ENCODE measurements around the gene TOM1L1.

The TOM1L1 gene

DNA sequence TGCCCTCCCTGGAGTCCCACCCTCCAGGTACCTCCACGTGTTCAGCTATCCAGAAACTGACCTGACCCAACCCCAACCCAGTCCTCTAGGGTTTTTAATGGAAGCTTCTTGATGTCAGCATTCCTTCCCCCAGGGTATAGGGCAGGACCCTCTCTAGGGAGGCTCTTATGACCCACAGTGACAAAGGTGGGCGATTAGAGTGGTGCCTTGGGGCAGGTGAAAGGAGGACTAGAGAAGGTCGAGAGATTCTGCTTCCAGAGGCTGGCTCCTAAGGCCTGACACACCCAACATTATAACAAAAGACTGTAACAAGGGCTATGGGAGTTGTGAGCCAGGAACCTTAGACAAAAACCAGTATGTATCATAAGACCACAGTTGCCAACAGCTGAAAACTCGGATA lies 50.6 kb downstream of the TOM1L1 start:
- H3K4me1 ChIP-seq (ENCODE audit: control insufficient read depth, insufficient read depth, low read length) = no peaks in the 10 kb centered on the region
- no peaks in the 10 kb centered on the region for H3K27me3 ChIP-seq (ENCODE audit: control insufficient read depth, insufficient read depth, low read length)
- H3K9me3 ChIP-seq (ENCODE audit: control insufficient read depth, insufficient read depth, low read length) = no peaks in the 10 kb centered on the region
- peaks cover 19% of the 10 kb centered on the region for H3K36me3 ChIP-seq (ENCODE audit: control insufficient read depth, insufficient read depth, low read length)
- no peak overlapping the region for H3K9ac ChIP-seq (ENCODE audit: low read depth, low read length)
- no peak overlapping the region for H3K4me3 ChIP-seq (ENCODE audit: low read depth, low read length)

DNA sequence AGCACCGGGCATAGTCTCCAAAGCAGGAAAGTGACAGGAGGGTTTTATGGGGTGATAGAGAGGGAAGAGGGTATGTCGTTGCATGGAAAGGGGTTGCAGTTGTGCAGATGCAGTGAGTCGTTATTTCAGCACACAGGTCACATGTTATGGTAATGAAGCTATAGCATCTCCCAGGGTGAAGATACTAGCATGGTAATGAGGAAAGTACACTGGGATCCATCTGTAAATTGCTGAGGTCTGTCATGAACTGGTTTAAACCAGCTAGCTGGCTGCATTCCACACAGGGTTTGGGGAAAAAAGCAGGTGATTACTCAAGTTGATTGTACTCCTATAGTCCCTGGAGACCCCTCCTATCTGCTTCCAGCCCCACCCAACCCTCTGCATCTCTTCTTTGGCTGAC lies 56.1 kb downstream of the TOM1L1 start:
- Histone ChIP-seq H3K9ac (ENCODE audit: low read depth, low read length) (no peak overlapping the region), H3K36me3 (ENCODE audit: control insufficient read depth, insufficient read depth, low read length) (peaks cover 22% of the 10 kb centered on the region), H3K4me3 (ENCODE audit: low read depth, low read length) (no peak overlapping the region), H3K27me3 (ENCODE audit: control insufficient read depth, insufficient read depth, low read length) (no peaks in the 10 kb centered on the region), H3K9me3 (ENCODE audit: control insufficient read depth, insufficient read depth, low read length) (no peaks in the 10 kb centered on the region), H3K4me1 (ENCODE audit: control insufficient read depth, insufficient read depth, low read length) (peaks cover 2% of the 10 kb centered on the region)

DNA sequence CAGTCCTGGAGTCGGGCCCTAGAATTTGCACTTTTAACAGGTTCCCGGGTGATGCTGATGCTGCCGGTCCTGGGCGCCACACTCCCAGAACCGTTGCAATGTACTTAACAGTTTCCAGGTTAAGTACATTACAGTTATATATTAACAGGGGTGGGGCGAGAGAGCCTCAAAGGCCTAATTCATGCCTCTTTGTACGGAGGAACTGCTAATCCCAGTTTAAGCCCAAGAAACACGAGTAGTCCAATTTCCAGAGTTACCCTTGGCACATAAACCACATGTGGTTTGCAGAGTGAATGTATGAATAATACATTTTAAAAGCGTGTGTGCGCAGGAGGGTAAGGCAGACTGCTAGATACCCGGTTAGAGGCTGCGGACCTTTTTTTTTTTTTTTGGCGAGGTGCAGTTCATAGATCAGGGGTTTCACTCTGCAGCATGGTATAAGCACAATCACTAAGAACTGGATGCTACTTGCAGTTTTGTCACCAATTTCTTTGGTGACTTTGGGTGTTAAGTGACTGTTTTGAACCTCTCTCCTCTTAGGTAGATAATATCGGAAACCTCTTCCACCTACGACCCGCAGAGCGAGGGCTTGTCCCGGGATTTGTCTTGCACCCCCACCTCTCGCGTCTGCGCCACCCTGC lies 67.1 kb downstream of the TOM1L1 start:
- peak overlapping the region; percentile 96 for H3K9ac ChIP-seq (ENCODE audit: low read depth, low read length)
- no peaks in the 10 kb centered on the region for H3K36me3 ChIP-seq (ENCODE audit: control insufficient read depth, insufficient read depth, low read length)
- H3K4me3 ChIP-seq (ENCODE audit: low read depth, low read length) = peak overlapping the region; percentile 97
- peaks cover 3% of the 10 kb centered on the region for H3K4me1 ChIP-seq (ENCODE audit: control insufficient read depth, insufficient read depth, low read length)
- no peaks in the 10 kb centered on the region for H3K9me3 ChIP-seq (ENCODE audit: control insufficient read depth, insufficient read depth, low read length)
- no peaks in the 10 kb centered on the region for H3K27me3 ChIP-seq (ENCODE audit: control insufficient read depth, insufficient read depth, low read length)

DNA sequence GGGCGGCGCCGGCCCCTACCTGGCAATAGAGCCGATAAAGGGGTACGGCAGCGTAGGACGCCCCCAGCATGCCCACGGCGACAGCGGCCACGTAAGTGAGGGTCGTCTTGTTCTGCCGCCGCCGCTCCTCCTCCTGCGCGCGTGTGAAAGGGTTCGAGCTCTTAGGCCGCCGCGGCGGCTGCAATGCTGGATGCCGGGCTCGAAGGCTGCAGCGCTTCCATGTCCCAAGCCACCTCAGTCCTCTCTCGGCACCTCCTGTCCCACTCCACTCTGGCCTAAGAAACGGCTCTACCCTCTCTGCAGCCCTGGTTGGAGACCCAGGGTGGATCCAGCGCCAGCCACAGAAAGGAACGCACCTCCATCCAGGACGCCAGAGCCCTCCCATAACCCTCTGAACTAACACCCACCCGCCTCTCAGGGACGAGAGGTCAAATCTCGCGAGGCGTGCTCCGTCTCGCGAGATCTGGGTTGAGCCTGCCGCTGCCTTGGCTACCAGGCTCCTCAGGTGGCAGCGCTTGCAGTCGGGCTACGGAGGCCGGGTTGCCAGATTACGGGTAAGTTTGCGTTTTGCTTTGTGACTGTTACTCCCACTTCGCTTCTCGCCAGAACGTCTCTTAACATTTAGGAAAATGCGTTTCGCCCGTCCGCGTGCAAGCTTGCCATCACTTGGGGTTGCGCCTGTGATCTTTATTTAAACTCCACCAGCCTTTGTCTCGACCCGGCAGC lies 67.8 kb downstream of the TOM1L1 start, which contains the start of the genes COX11 and STXBP4:
COX11 (minus strand) TSS at position 393 of the 726 bp plus-strand sequence; CDS start at position 385, 8 bp downstream.
STXBP4 (plus strand) TSS at position 504 of the 726 bp plus-strand sequence. CDS start 17,455 bp downstream, outside the sequence.
- Histone ChIP-seq H3K9me3 (ENCODE audit: control insufficient read depth, insufficient read depth, low read length) (no peaks in the 10 kb centered on the region), H3K4me1 (ENCODE audit: control insufficient read depth, insufficient read depth, low read length) (peaks cover 3% of the 10 kb centered on the region), H3K9ac (ENCODE audit: low read depth, low read length) (peak within 1 kb of the TSS; percentile 96), H3K27me3 (ENCODE audit: control insufficient read depth, insufficient read depth, low read length) (no peaks in the 10 kb centered on the region), H3K36me3 (ENCODE audit: control insufficient read depth, insufficient read depth, low read length) (no peaks in the 10 kb centered on the region), H3K4me3 (ENCODE audit: low read depth, low read length) (peak within 1 kb of the TSS; percentile 97)

DNA sequence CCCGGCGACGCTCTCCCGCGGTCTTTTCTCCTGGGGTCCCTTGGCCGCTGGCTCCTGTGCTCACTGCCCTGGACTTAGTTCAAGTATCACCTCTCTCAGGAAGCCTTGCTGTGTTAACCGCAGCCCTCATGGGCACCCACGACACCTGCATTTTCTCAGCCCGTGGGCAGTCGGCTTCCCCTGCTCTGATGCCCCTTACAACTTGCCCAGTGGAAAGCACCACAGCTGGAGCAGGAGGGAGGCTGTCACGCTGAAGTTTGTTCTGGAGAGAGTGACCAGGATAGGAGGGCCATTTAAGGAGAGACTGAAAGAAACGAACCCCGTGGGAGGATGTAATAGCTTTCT lies 68.3 kb downstream of the TOM1L1 start:
- Histone ChIP-seq H3K36me3 (ENCODE audit: control insufficient read depth, insufficient read depth, low read length) (no peaks in the 10 kb centered on the region), H3K9ac (ENCODE audit: low read depth, low read length) (peak overlapping the region; percentile 74)

DNA sequence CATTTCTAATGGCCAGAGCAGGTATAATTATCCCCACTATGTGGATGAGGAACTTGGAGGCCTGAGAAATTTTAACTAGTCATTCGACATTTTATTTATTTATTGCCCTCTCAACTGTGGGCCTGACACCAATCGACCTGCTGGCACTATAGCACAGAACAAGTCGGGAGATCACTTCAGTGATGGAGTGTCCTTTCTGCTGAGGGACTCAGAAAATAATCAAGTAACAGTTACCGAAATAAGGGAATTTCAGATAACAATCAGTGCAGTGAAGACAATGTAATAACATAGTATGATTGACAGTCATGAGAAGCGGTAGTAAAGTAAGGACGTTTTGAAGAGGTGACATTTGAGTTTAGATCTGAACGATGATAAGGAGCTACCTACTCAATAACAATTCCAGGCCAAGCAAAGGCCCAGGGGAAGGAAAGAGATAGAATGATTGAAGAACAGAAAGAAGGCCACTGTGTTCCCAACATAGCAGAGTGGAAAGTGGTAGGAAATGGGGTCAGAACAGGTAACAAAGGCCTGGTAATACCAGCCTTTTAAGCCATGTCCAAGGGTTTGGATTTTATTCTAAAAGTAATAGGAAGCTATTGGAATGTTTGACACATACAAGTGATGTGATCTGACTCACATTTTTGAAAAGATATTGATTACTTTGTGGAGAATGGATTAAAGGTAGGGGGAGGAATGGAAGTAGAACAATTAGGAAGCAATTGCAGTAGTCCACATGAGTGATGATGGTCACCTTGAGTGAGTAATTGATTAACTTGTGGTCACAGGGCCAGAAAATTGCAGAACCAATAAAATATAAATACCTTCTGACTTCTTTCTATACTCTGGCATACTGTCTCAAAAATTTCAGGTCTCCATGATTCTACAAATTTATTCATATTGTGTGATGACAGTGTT lies 69.3 kb downstream of the TOM1L1 start:
- peaks cover 3% of the 10 kb centered on the region for H3K4me1 ChIP-seq (ENCODE audit: control insufficient read depth, insufficient read depth, low read length)
- H3K36me3 ChIP-seq (ENCODE audit: control insufficient read depth, insufficient read depth, low read length) = no peaks in the 10 kb centered on the region
- H3K4me3 ChIP-seq (ENCODE audit: low read depth, low read length) = peak overlapping the region; percentile 97
- no peak overlapping the region for H3K9ac ChIP-seq (ENCODE audit: low read depth, low read length)
- H3K27me3 ChIP-seq (ENCODE audit: control insufficient read depth, insufficient read depth, low read length) = no peaks in the 10 kb centered on the region
- H3K9me3 ChIP-seq (ENCODE audit: control insufficient read depth, insufficient read depth, low read length) = no peaks in the 10 kb centered on the region

More for the DNA sequence above, 68.3 kb downstream of the TOM1L1 start:
- peak overlapping the region; percentile 97 for H3K4me3 ChIP-seq (ENCODE audit: low read depth, low read length)
- H3K9me3 ChIP-seq (ENCODE audit: control insufficient read depth, insufficient read depth, low read length) = no peaks in the 10 kb centered on the region
- peaks cover 3% of the 10 kb centered on the region for H3K4me1 ChIP-seq (ENCODE audit: control insufficient read depth, insufficient read depth, low read length)
- H3K27me3 ChIP-seq (ENCODE audit: control insufficient read depth, insufficient read depth, low read length) = no peaks in the 10 kb centered on the region

DNA sequence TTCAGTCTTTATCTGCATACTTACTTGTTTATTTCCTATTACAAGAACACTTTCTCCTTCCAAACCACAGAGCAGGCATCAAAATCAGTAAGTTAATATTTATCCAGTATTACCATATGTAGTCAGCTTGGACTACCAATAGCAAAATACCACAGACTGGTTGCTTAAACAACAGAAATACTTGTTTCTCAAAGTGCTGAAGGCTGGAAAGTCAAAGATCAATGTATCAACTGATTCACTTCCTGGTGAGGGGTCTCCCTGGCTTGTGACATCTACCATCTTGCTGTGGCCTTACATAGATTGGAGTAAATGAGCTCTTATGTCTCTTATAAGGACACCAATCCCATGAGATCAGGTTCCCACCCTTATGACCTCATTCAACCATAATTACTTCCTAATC lies 70.5 kb downstream of the TOM1L1 start:
- Histone ChIP-seq H3K9me3 (ENCODE audit: control insufficient read depth, insufficient read depth, low read length) (no peaks in the 10 kb centered on the region), H3K4me3 (ENCODE audit: low read depth, low read length) (no peak overlapping the region), H3K36me3 (ENCODE audit: control insufficient read depth, insufficient read depth, low read length) (no peaks in the 10 kb centered on the region), H3K9ac (ENCODE audit: low read depth, low read length) (no peak overlapping the region), H3K27me3 (ENCODE audit: control insufficient read depth, insufficient read depth, low read length) (no peaks in the 10 kb centered on the region), H3K4me1 (ENCODE audit: control insufficient read depth, insufficient read depth, low read length) (peaks cover 3% of the 10 kb centered on the region)

DNA sequence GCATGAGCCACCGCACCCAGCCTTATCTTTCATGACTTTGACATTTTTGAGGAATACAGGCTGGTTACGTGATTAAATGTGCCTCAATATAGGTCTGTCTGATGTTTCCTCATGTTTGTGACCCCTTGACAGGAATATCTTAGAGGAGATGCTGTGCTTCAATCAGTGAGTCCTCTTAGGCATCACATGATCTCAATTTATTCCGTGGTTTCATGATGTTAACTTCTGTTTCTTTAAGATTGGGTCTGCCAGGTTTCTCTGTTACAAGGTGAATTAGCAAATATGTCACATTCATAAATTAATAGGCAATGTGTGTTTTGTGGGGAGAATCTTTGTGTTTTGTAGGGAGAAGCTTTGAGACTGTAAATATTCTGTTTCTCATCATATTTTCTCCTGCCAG lies 71.2 kb downstream of the TOM1L1 start:
- Histone ChIP-seq H3K4me3 (ENCODE audit: low read depth, low read length) (no peak overlapping the region), H3K9me3 (ENCODE audit: control insufficient read depth, insufficient read depth, low read length) (no peaks in the 10 kb centered on the region), H3K9ac (ENCODE audit: low read depth, low read length) (no peak overlapping the region), H3K4me1 (ENCODE audit: control insufficient read depth, insufficient read depth, low read length) (peaks cover 3% of the 10 kb centered on the region), H3K36me3 (ENCODE audit: control insufficient read depth, insufficient read depth, low read length) (no peaks in the 10 kb centered on the region), H3K27me3 (ENCODE audit: control insufficient read depth, insufficient read depth, low read length) (no peaks in the 10 kb centered on the region)

DNA sequence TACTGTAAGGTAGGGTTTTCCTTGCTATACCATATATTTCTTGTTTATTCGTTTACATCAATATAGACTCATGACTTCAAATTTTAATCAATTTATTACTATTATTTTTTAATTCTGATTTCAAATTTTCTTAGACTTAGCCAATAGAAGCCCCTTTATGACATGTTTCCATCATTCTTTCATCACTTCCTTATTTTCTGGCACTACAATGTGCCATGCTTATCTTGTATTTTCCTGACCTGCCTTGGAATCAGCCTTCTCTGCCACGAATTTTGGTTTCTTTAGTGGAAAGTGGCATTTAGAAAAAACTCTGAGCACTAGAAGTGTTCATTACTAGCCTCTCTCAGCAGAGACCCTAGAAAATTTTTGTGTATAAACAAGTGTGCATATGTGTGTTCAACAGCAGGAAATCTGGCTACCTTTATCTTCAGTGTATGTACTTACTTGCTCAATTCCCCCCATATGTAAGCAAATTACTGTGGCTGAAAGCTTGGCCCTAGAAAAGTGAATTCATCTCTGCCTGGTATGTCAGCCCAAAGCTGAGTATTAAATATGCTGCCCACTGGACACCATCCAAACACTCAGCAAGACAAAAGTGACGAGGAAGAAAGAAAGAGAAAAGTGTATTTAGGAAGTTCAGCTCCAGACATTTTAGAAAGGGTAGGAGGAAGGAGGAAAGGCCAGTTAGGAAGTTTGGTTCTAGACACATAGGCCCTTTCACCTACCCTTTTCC lies 71.9 kb downstream of the TOM1L1 start:
- no peaks in the 10 kb centered on the region for H3K9me3 ChIP-seq (ENCODE audit: control insufficient read depth, insufficient read depth, low read length)
- no peaks in the 10 kb centered on the region for H3K36me3 ChIP-seq (ENCODE audit: control insufficient read depth, insufficient read depth, low read length)
- peaks cover 3% of the 10 kb centered on the region for H3K4me1 ChIP-seq (ENCODE audit: control insufficient read depth, insufficient read depth, low read length)
- no peak overlapping the region for H3K9ac ChIP-seq (ENCODE audit: low read depth, low read length)
- no peaks in the 10 kb centered on the region for H3K27me3 ChIP-seq (ENCODE audit: control insufficient read depth, insufficient read depth, low read length)
- H3K4me3 ChIP-seq (ENCODE audit: low read depth, low read length) = no peak overlapping the region

DNA sequence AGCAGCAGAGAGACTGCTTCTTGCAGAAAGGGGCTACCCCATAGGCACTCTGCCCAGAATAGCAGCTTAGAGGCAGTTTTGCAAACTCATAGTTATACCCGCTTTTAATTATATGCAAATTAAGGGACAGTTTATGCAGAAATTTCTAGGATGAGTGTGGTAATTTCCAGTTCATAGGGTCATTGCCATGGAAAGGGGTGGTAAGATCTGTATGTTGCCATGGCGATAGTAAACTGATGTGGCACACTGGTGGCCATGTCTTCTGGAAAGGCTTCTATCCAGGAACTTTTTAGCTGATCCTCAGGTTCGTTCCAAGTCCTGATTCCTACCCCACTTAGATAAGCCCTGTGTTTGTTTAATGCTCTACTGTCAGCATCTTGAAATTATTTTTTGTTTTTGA lies 74.1 kb downstream of the TOM1L1 start:
- H3K27me3 ChIP-seq (ENCODE audit: control insufficient read depth, insufficient read depth, low read length) = no peaks in the 10 kb centered on the region
- no peak overlapping the region for H3K4me3 ChIP-seq (ENCODE audit: low read depth, low read length)
- H3K9ac ChIP-seq (ENCODE audit: low read depth, low read length) = no peak overlapping the region

DNA sequence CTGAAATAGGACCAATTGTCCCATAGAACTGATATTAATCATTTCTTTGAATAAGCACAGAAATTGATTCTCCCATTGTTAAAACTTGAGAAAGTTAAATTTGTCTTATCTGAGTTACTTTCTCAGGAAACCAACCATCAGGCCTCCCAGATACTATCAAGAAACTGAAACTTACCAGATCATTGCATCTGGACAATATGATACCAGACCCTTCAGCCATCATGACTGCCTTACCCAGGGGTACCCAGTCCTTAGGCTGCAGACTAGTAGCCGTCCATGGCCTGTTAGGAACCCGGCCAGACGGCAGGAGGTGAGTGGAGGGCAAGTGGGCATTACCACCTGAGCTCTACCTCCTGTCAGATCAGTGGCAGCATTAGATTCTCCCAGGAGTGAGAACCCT lies 75.7 kb downstream of the TOM1L1 start:
- Histone ChIP-seq H3K9ac (ENCODE audit: low read depth, low read length) (no peak overlapping the region), H3K4me1 (ENCODE audit: control insufficient read depth, insufficient read depth, low read length) (no peaks in the 10 kb centered on the region), H3K4me3 (ENCODE audit: low read depth, low read length) (no peak overlapping the region), H3K36me3 (ENCODE audit: control insufficient read depth, insufficient read depth, low read length) (no peaks in the 10 kb centered on the region), H3K9me3 (ENCODE audit: control insufficient read depth, insufficient read depth, low read length) (no peaks in the 10 kb centered on the region), H3K27me3 (ENCODE audit: control insufficient read depth, insufficient read depth, low read length) (no peaks in the 10 kb centered on the region)

More for the DNA sequence above, 74.1 kb downstream of the TOM1L1 start:
- H3K36me3 ChIP-seq (ENCODE audit: control insufficient read depth, insufficient read depth, low read length) = no peaks in the 10 kb centered on the region
- H3K9me3 ChIP-seq (ENCODE audit: control insufficient read depth, insufficient read depth, low read length) = no peaks in the 10 kb centered on the region
- no peaks in the 10 kb centered on the region for H3K4me1 ChIP-seq (ENCODE audit: control insufficient read depth, insufficient read depth, low read length)

All from iPS-15b (cell line).